ENCODE measurements around the gene RANBP17. TPM values are rescaled to one million over a fixed set of nuclear protein-coding genes. Genes with fewer than 3 reads are reported as not detected.
"Not testable (repeated sequence)": the region's sequence is repeated elsewhere in the genome, so short reads cannot be mapped to it uniquely, and the experiment has no call there.

Gene RANBP17
- total RNA-seq, 1 donor: 6.2 TPM

GRCh38 chr5:171158581-171158980 lies 296.8 kb downstream of the RANBP17 start:
- Histone ChIP-seq H3K4me3 (ENCODE audit: low read length) (no peak overlapping the region), H3K4me1 (ENCODE audit: insufficient read depth, low read length) (no peaks in the 10 kb centered on the region), H3K9me3 (ENCODE audit: low read depth, low read length) (no peaks in the 10 kb centered on the region), H3K27me3 (ENCODE audit: insufficient read depth, low read length) (no peaks in the 10 kb centered on the region)

- H3K4me1 ChIP-seq (ENCODE audit: insufficient read depth, low read length): no peaks in the 10 kb centered on the region
- H3K27me3 ChIP-seq (ENCODE audit: insufficient read depth, low read length): no peaks in the 10 kb centered on the region
- H3K9me3 ChIP-seq (ENCODE audit: low read depth, low read length): no peaks in the 10 kb centered on the region
- no peak overlapping the region for H3K4me3 ChIP-seq (ENCODE audit: low read length)
Measured at GRCh38 chr5:171162165-171162564, 300.3 kb downstream of the RANBP17 start.

GRCh38 chr5:171162596-171162995 lies 300.8 kb downstream of the RANBP17 start:
- Histone ChIP-seq H3K4me1 (ENCODE audit: insufficient read depth, low read length) (no peaks in the 10 kb centered on the region), H3K9me3 (ENCODE audit: low read depth, low read length) (no peaks in the 10 kb centered on the region), H3K4me3 (ENCODE audit: low read length) (no peak overlapping the region), H3K27me3 (ENCODE audit: insufficient read depth, low read length) (no peaks in the 10 kb centered on the region)

DNA sequence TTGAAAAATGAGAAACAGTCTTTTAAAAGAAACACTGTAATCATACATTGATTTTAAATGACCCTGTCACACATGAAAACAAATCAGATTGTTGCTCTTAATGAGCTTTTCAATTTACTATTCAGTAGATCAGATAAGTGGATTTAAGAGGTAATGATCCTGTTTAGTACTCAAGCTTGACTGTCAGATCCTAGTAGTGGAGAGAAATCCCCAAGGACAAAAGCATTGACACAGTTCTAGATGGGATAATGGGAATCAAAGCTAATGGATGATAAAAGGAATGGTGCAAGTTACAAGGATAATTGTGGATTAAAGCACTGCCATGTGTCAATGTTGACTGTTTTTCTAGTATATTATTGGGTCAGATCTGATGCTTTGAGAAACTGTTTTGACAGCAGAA lies 304.9 kb downstream of the RANBP17 start:
- H3K27me3 ChIP-seq (ENCODE audit: insufficient read depth, low read length): no peaks in the 10 kb centered on the region
- H3K4me3 ChIP-seq (ENCODE audit: low read length): no peak overlapping the region
- H3K9me3 ChIP-seq (ENCODE audit: low read depth, low read length): no peaks in the 10 kb centered on the region
- no peaks in the 10 kb centered on the region for H3K4me1 ChIP-seq (ENCODE audit: insufficient read depth, low read length)

GRCh38 chr5:171168171-171168570 lies 306.4 kb downstream of the RANBP17 start:
- Histone ChIP-seq H3K9me3 (ENCODE audit: low read depth, low read length) (no peaks in the 10 kb centered on the region), H3K27me3 (ENCODE audit: insufficient read depth, low read length) (no peaks in the 10 kb centered on the region), H3K4me1 (ENCODE audit: insufficient read depth, low read length) (no peaks in the 10 kb centered on the region), H3K4me3 (ENCODE audit: low read length) (no peak overlapping the region)

GRCh38 chr5:171174960-171175359 lies 313.1 kb downstream of the RANBP17 start:
- not testable (repeated sequence) for H3K9me3 ChIP-seq (ENCODE audit: low read depth, low read length); H3K4me1 ChIP-seq (ENCODE audit: insufficient read depth, low read length); H3K27me3 ChIP-seq (ENCODE audit: insufficient read depth, low read length); H3K4me3 ChIP-seq (ENCODE audit: low read length)

DNA sequence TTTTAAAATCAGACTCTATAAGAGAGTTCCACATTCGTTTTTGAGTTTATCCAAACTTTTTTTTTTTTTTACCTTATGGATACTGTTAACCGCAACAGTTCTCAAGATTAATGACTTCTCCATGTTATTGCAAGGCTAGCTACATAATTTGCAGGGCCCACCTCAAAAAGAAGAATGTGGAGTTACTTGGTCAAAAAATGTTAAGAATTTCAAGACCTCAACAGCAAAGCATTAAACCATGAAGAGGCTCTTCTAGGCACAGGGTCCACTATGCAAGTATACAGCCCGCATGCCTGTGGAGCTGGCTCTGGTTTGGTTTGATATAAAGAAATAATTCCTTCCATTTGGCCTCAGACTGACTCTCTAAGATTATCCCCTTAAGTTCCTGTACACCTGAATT lies 313.9 kb downstream of the RANBP17 start:
- Histone ChIP-seq H3K4me1 (ENCODE audit: insufficient read depth, low read length) (no peaks in the 10 kb centered on the region), H3K9me3 (ENCODE audit: low read depth, low read length) (no peaks in the 10 kb centered on the region), H3K27me3 (ENCODE audit: insufficient read depth, low read length) (no peaks in the 10 kb centered on the region), H3K4me3 (ENCODE audit: low read length) (no peak overlapping the region)

- not testable (repeated sequence) for H3K4me1 ChIP-seq (ENCODE audit: insufficient read depth, low read length); H3K4me3 ChIP-seq (ENCODE audit: low read length); H3K27me3 ChIP-seq (ENCODE audit: insufficient read depth, low read length); H3K9me3 ChIP-seq (ENCODE audit: low read depth, low read length)
Measured at GRCh38 chr5:171178190-171178589, 316.4 kb downstream of the RANBP17 start.

GRCh38 chr5:171188016-171188415 lies 326.2 kb downstream of the RANBP17 start:
- H3K27me3 ChIP-seq (ENCODE audit: insufficient read depth, low read length): no peaks in the 10 kb centered on the region
- H3K4me1 ChIP-seq (ENCODE audit: insufficient read depth, low read length): no peaks in the 10 kb centered on the region
- no peak overlapping the region for H3K4me3 ChIP-seq (ENCODE audit: low read length)
- H3K9me3 ChIP-seq (ENCODE audit: low read depth, low read length): no peaks in the 10 kb centered on the region

- Histone ChIP-seq H3K27me3 (ENCODE audit: insufficient read depth, low read length) (no peaks in the 10 kb centered on the region), H3K4me3 (ENCODE audit: low read length) (no peak overlapping the region), H3K4me1 (ENCODE audit: insufficient read depth, low read length) (no peaks in the 10 kb centered on the region), H3K9me3 (ENCODE audit: low read depth, low read length) (no peaks in the 10 kb centered on the region)
Measured at GRCh38 chr5:171189442-171189841, 327.6 kb downstream of the RANBP17 start.

DNA sequence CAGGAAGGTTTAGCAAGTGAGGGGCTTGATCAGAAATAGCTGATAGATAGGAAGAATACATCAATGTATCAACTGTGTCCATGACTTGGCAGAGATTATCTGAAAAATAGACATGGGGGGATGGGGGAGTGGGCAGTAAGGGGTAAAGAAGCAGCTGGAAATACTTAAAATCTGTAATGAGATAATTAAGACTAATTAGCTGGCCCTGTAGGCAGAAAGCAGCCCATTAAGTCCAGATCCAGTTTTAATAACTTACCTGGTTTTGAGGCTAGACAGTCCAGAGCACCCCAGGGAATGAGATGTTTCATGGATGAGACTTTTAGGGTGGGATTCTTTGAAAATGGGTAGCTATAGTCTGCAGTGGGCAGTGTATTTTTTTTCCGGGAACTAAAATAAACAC lies 330.3 kb downstream of the RANBP17 start:
- Histone ChIP-seq H3K4me3 (ENCODE audit: low read length) (no peak overlapping the region), H3K9me3 (ENCODE audit: low read depth, low read length) (no peaks in the 10 kb centered on the region), H3K27me3 (ENCODE audit: insufficient read depth, low read length) (no peaks in the 10 kb centered on the region), H3K4me1 (ENCODE audit: insufficient read depth, low read length) (no peaks in the 10 kb centered on the region)

- no peak overlapping the region for H3K4me3 ChIP-seq (ENCODE audit: low read length)
- no peaks in the 10 kb centered on the region for H3K4me1 ChIP-seq (ENCODE audit: insufficient read depth, low read length)
- no peaks in the 10 kb centered on the region for H3K9me3 ChIP-seq (ENCODE audit: low read depth, low read length)
- H3K27me3 ChIP-seq (ENCODE audit: insufficient read depth, low read length): no peaks in the 10 kb centered on the region
Measured at GRCh38 chr5:171201310-171201709, 339.5 kb downstream of the RANBP17 start.

DNA sequence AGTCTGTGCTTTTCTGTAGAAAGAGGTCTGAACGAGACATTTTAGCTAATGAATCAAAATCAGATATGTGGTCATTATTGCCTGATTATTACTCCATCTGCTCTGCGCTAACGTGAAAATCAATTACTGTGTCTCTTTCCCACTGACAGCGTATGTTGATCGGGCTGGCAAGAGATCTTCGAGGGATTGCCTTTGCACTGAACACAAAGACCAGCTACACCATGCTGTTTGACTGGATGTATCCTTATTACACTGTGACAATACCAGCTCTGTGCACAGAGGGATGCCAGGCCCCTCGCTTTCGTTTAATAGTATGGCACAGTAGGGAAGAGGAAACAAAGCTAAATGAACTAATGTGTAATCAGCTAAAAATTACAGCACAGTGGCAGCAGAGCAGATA lies 343.6 kb downstream of the RANBP17 start:
- Histone ChIP-seq H3K4me1 (ENCODE audit: insufficient read depth, low read length) (no peaks in the 10 kb centered on the region), H3K4me3 (ENCODE audit: low read length) (no peak overlapping the region), H3K9me3 (ENCODE audit: low read depth, low read length) (no peaks in the 10 kb centered on the region), H3K27me3 (ENCODE audit: insufficient read depth, low read length) (no peaks in the 10 kb centered on the region)

GRCh38 chr5:171207256-171207847 lies 345.5 kb downstream of the RANBP17 start:
- Histone ChIP-seq H3K27me3 (ENCODE audit: insufficient read depth, low read length) (no peaks in the 10 kb centered on the region), H3K4me1 (ENCODE audit: insufficient read depth, low read length) (no peaks in the 10 kb centered on the region), H3K4me3 (ENCODE audit: low read length) (no peak overlapping the region), H3K9me3 (ENCODE audit: low read depth, low read length) (no peaks in the 10 kb centered on the region)

DNA sequence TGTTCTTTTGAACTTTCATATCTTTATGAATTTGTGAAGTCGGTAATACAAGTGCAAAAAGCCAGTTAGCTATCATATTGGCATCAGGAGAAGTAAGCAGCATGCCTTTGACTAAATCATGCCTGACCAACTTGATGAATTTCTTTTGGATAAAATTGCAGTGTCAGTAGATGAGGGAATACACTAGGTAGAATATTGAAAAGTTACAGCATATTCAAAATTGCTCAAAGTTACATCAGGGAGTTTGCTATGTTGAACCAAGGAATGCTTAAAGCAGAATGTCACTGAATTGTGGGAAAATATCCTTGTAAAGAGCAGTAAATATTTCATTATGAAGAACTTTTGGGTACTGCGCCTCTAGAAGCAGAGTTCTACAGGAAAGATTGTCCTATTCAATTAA lies 360.1 kb downstream of the RANBP17 start:
- no peaks in the 10 kb centered on the region for H3K9me3 ChIP-seq (ENCODE audit: low read depth, low read length)
- H3K27me3 ChIP-seq (ENCODE audit: insufficient read depth, low read length): peaks cover 3% of the 10 kb centered on the region
- no peak overlapping the region for H3K4me3 ChIP-seq (ENCODE audit: low read length)
- H3K4me1 ChIP-seq (ENCODE audit: insufficient read depth, low read length): no peaks in the 10 kb centered on the region

- H3K4me1 ChIP-seq (ENCODE audit: insufficient read depth, low read length): no peaks in the 10 kb centered on the region
- no peaks in the 10 kb centered on the region for H3K9me3 ChIP-seq (ENCODE audit: low read depth, low read length)
- no peak overlapping the region for H3K4me3 ChIP-seq (ENCODE audit: low read length)
- peaks cover 3% of the 10 kb centered on the region for H3K27me3 ChIP-seq (ENCODE audit: insufficient read depth, low read length)
Measured at GRCh38 chr5:171223927-171224326, 362.1 kb downstream of the RANBP17 start.

All from mononuclear cell (primary cell).